Sigmoid colon (tissue), 7 donors: ENCODE data around the gene KRR1. TPM values are rescaled to one million over a fixed set of nuclear protein-coding genes. Genes with fewer than 3 reads are reported as not detected.

ENCODE experiments used
- DNase-seq: peaks from one replicate; pipeline ENCODE4 v3.0.0-alpha.2; 2019
- H3K27ac ChIP-seq, 4 donors: fragments of 200-600 bp; sonication (generic); one replicate each; pipeline ENCODE4 v1.5.1; 2016 to 2019; ENCODE audit warnings: mild to moderate bottlenecking in 1 of 4
- H3K27me3 ChIP-seq, 3 donors: fragments of 200-600 bp; sonication (generic); one replicate each; pipeline ENCODE4 v1.5.1; 2019; ENCODE audit warnings: mild to moderate bottlenecking in 1 of 3
- H3K36me3 ChIP-seq, 4 donors: fragments of 200-600 bp; sonication (generic); one replicate each; pipeline ENCODE4 v1.5.1; 2016 to 2019
- H3K4me1 ChIP-seq, 4 donors: fragments of 200-600 bp; sonication (generic); one replicate each; pipeline ENCODE4 v1.5.1; 2017 to 2019
- H3K4me3 ChIP-seq, 4 donors: fragments of 200-600 bp; sonication (generic); one replicate each; pipeline ENCODE4 v1.5.1; 2017 to 2019; ENCODE audit warnings: mild to moderate bottlenecking in 2 of 4, moderate library complexity in 1 of 4
- H3K9me3 ChIP-seq, 4 donors: fragments of 200-600 bp in 3 of 4; sonication (generic) in 3 of 4; one replicate each; pipeline versions ENCODE4 v1.5.1 to v1.6.1; 2013 to 2019
- EP300 ChIP-seq, 4 donors: sonication (generic); formaldehyde crosslinking; IDR thresholded peaks; one replicate each; pipeline ENCODE4 v1.6.1; 2017; ENCODE audit warnings: antibody characterized with exemption in 4 of 4
- POLR2A ChIP-seq, 2 donors: fragments of 450-650 bp; IDR thresholded peaks; one replicate each; pipeline ENCODE4 v1.6.1; 2016; ENCODE audit warnings: antibody characterized with exemption in 2 of 2, mild to moderate bottlenecking in 2 of 2, moderate library complexity in 2 of 2
- POLR2AphosphoS5 ChIP-seq, 4 donors: sonication (generic); formaldehyde crosslinking; IDR thresholded peaks; one replicate each; pipeline ENCODE4 v1.6.1; 2017; ENCODE audit warnings: antibody characterized with exemption in 4 of 4
- WGBS, 2 donors: extraction: QIAGEN DNeasy Blood & Tissue Kit; methylation state at CpG; one replicate each; pipeline ENCODE4 v1.1.7; 2013; 5-methylcytosine and 5-hydroxymethylcytosine counted together
- intact Hi-C: fragments of 100-400 bp; cut with DNase I; formaldehyde crosslinking; loops from one replicate; pipeline ENCODE4 v1.15.1; 2023
- polyA plus RNA-seq, 3 donors: library from polyadenylated mRNA; stranded (reverse); fragments of 200-250 nt; gene quantifications; one replicate each; pipeline ENCODE4 v1.2.3, GENCODE V29; 2013
- total RNA-seq, 4 donors: library from RNA; depleted of rRNA; stranded (reverse); fragments of >200 nt; gene quantifications; one replicate each; pipeline ENCODE4 v1.1.0, GENCODE V29; 2016
- TF ChIP-seq, protein P1 (sequence below), 4 experiments: fragments of 450-650 bp in 3 of 4; fragments of 200-600 bp in 1 of 4; IDR thresholded peaks; one replicate each; pipeline ENCODE4 v1.5.1; 2016 to 2019; ENCODE audit warnings: antibody characterized with exemption in 4 of 4, mild to moderate bottlenecking in 3 of 4, moderate library complexity in 2 of 4
- donor health status: healthy with polysubstance abuse.
- donor health status: Bipolar disorder and iron deficiency.
- donor health status: healthy.

Gene KRR1
- total and polyA plus RNA-seq, 7 donors, result 9.7 to 40.0 (median 20.3) TPM

DNA sequence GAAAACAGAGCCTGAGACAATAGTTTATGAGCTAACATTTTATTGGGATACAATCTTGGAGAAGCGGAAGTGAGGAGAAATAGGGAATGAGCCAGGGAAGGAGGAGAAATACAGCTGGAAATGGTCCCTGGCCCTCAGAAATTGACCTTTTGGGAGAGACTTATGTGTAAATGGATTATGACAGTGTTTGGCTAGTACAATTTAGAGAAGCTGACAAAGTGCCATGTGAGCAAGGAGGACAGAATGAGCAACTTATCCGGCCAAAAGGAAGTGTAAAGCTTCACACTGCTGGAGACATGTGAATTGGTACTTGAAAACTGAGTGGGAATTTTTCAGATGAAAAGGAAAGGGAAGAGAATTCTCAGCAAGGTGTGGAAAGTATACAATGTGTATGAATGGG lies 28.0 kb downstream of the KRR1 start:
- Histone ChIP-seq H3K27ac (peak overlapping the region; percentile 43 to 87 (median 69)), H3K9me3 (no peaks in the 10 kb centered on the region), H3K4me1 (peaks cover 0 to 60% (median 47%) of the 10 kb centered on the region in 4 donors), H3K4me3 (peak overlapping the region in 2 of 4 donors; percentile 49 to 56), H3K27me3 (no peaks in the 10 kb centered on the region), H3K36me3 (no peaks in the 10 kb centered on the region)
- intact Hi-C loops, result no loop called here
- TF ChIP-seq POLR2A (IDR thresholded peaks at IDR 0.05) (no peak), EP300 (IDR thresholded peaks at IDR 0.05) (no peak), POLR2AphosphoS5 (IDR thresholded peaks at IDR 0.05) (peak in 1 of 4 donors; percentile 43)
- TF ChIP-seq, protein P1, sequence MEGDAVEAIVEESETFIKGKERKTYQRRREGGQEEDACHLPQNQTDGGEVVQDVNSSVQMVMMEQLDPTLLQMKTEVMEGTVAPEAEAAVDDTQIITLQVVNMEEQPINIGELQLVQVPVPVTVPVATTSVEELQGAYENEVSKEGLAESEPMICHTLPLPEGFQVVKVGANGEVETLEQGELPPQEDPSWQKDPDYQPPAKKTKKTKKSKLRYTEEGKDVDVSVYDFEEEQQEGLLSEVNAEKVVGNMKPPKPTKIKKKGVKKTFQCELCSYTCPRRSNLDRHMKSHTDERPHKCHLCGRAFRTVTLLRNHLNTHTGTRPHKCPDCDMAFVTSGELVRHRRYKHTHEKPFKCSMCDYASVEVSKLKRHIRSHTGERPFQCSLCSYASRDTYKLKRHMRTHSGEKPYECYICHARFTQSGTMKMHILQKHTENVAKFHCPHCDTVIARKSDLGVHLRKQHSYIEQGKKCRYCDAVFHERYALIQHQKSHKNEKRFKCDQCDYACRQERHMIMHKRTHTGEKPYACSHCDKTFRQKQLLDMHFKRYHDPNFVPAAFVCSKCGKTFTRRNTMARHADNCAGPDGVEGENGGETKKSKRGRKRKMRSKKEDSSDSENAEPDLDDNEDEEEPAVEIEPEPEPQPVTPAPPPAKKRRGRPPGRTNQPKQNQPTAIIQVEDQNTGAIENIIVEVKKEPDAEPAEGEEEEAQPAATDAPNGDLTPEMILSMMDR (IDR thresholded peaks at IDR 0.05), result no peak
- DNase-seq, result no peak
- 58 to 60% methylated on average over 2 of the region's 2 CpGs for WGBS, 2 donors

- H3K4me3 ChIP-seq, result peak overlapping the region in 2 of 4 donors; percentile 49 to 56
These were observed 28.8 kb downstream of the KRR1 start for GRCh38 chr12:75482646-75483045.

DNA sequence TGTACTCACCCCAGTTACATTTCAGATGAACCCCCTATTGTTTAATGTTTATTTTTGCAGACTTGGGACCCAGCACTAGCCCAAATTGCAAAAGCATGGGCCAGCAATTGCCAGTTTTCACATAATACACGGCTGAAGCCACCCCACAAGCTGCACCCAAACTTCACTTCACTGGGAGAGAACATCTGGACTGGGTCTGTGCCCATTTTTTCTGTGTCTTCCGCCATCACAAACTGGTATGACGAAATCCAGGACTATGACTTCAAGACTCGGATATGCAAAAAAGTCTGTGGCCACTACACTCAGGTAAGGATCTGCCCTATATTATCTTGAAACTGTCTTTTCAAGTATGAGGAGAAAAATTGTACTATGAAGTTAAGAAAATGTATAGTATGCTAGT lies 29.6 kb downstream of the KRR1 start:
- Histone ChIP-seq H3K4me1 (peaks cover 0 to 57% (median 44%) of the 10 kb centered on the region in 4 donors), H3K36me3 (no peaks in the 10 kb centered on the region), H3K27me3 (no peaks in the 10 kb centered on the region), H3K9me3 (no peaks in the 10 kb centered on the region), H3K27ac (peak overlapping the region; percentile 74 to 87 (median 76)), H3K4me3 (peak overlapping the region; percentile 25 to 56 (median 44))
- WGBS, 2 donors, result 60 to 77% methylated on average over 4 of the region's 4 CpGs
- intact Hi-C loops, result no loop called here
- no peak for DNase-seq
- TF ChIP-seq, protein P1 (IDR thresholded peaks at IDR 0.05), result no peak
- TF ChIP-seq POLR2A (IDR thresholded peaks at IDR 0.05), result no peak

More at GRCh38 chr12:75482646-75483045, 28.8 kb downstream of the KRR1 start:
- no peak for TF ChIP-seq POLR2AphosphoS5 (IDR thresholded peaks at IDR 0.05)
- TF ChIP-seq, protein P1 (IDR thresholded peaks at IDR 0.05), result no peak
- no peak for TF ChIP-seq EP300 (IDR thresholded peaks at IDR 0.05)
- TF ChIP-seq POLR2A (IDR thresholded peaks at IDR 0.05), result no peak
- 22 to 41% methylated on average over 4 of the region's 4 CpGs for WGBS, 2 donors
- no peak for DNase-seq
- peak overlapping the region; percentile 43 to 87 (median 69) for H3K27ac ChIP-seq
- no peaks in the 10 kb centered on the region for H3K9me3 ChIP-seq
- no peaks in the 10 kb centered on the region for H3K27me3 ChIP-seq
- H3K4me1 ChIP-seq, result peaks cover 0 to 60% (median 47%) of the 10 kb centered on the region in 4 donors
- no peaks in the 10 kb centered on the region for H3K36me3 ChIP-seq
- intact Hi-C loops, result no loop called here

- TF ChIP-seq, protein P1 (IDR thresholded peaks at IDR 0.05), result no peak
- TF ChIP-seq EP300 (IDR thresholded peaks at IDR 0.05) (no peak), POLR2AphosphoS5 (IDR thresholded peaks at IDR 0.05) (no peak), POLR2A (IDR thresholded peaks at IDR 0.05) (no peak)
- 32 to 59% methylated on average over 5 of the region's 5 CpGs for WGBS, 2 donors
- H3K4me1 ChIP-seq, result peaks cover 0 to 51% (median 41%) of the 10 kb centered on the region in 4 donors
- no peaks in the 10 kb centered on the region for H3K36me3 ChIP-seq
- intact Hi-C loops, result no loop called here
- no peaks in the 10 kb centered on the region for H3K27me3 ChIP-seq
- H3K9me3 ChIP-seq, result no peaks in the 10 kb centered on the region
- no peak for DNase-seq
- H3K27ac ChIP-seq, result peak overlapping the region; percentile 74 to 87 (median 76)
- H3K4me3 ChIP-seq, result peak overlapping the region; percentile 25 to 56 (median 44)
These were observed 30.2 kb downstream of the KRR1 start for GRCh38 chr12:75481013-75481705.
